ENCODE results near the gene RPTOR.

The RPTOR gene

DNA sequence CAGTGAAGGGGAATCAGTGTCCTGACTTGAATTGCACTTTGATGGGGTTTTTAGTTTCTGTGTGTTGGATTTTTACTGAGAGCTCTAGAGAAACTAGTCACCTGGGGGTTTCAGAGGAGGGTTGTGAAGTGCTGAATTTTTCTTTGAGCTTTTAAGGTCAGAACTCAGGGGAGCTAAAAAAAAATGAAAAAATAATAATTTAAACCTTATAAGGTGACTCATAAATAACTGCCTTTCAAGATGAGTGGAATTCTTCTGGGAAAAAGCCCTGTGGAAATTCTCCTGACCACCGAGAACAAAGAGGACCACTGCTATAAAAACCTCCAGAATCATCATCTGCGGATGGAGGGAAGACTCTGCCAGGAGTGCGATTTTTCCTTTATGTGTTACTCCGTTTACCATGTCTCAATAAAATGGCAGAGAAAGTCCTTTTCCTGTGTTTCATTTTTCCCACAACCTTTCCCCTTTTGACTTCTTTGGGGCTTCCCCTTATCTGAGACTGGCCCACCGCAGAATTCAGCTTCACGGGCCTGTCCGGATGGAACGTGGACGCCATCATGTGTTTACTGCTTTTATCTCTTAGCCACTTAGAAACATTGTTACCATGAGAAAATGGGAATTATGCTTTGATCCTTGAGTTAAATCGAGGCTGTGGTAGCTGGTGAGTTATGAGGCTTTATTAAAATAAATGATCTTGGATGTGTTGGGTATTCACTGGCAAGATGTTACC, 39.7 kb downstream of the RPTOR start:
- DNase-seq (ENCODE audit: low read depth, low spot score): no peak
- H3K27ac ChIP-seq: no peak overlapping the region

DNA sequence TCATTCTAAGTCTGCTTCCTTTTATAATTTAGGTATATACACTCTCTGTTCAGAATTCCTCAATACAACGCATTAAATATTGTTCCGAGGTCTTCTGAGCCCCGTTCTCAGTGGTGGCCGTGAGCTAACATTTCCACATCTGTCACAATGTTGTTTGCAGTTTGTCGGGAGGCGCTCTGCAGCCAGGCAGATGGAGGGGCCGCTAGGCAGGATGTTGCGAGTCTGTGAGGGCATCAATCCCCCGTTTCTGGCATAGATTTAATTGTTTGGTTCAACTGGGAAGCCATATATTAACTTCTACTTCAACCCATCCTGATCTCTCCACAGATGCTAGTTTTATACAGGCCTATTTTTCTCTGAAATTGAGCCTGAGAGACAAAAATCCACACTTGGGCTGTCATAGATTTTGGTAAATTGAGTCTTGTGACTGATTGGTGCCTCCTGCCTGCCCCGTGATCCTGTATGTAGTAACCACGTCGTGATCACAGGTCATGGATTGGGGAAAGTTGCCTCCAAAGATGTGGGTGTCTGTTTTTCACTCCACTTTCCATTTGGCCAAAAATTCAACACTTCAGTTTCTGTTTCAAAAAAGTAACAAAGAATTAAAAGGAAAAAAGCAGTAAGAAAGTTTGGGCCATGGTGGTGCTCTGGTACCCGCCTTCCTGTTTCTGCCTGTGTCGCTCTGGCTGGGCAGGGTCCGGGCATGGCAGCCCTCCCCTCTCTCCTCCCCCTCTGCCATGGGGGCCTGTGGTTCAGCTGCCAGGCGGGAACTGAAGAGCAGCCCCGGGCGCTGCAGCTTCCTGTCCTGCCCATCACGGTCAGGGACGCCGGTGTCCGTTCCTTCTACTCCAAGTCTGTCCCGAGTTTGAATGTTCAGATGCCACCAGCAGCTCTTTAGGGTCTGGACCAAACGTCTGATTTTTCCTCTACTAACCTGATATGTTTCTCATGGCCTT, 41.5 kb downstream of the RPTOR start:
- no peak for DNase-seq (ENCODE audit: low read depth, low spot score)
- no peak overlapping the region for H3K27ac ChIP-seq

DNA sequence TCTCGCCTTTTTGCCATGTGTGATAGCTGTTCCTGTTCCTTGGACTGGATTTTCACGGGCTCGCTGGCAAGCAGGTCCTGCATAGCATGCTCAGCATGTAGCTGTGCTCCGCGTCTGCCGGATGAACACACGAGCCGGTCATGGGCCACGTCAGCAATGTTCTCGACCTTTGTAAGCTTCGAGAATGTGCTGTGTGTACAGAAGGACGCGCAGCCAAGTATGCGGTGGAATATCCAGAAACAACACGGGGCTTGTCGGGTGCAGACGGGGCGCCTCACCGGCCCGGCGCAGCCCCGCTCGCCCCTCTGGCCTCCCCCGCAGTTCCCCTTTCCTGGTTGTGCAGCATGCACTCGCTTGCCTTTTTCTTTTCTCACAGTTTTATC, 42.2 kb downstream of the RPTOR start:
- DNase-seq (ENCODE audit: low read depth, low spot score): no peak
- H3K27ac ChIP-seq: no peak overlapping the region

DNA sequence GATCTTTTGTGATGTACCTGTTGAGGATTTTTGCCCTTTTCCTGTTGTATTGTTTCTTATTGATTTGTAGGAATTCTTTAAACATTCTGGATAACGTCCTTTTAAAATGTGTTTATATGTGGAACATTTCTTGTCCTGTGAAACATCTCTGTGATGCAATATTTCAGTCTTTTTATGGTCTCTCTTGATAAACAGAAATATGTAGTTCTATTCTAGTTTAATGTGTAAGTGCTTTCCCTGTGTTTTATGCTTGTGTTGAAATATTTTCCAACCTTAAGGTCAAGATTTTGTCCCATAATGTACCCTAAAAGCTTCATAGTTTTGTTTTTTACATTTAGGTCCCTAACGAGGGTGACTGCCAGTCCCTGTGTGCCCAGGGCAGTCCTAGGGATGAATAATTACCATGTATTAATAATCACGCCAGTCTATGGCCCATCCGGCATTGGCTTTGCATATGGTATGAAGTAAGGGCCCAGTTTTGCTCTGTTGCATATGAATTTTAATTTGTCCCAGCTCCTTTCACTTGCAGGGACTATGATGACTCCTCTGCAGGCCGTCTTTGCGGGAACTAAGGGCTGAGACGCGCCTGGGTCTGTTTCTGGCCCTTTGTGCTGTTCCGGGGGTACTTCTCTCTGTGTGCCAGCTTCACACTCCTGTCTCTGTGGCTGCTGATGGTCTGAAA, 44.2 kb downstream of the RPTOR start:
- no peak for DNase-seq (ENCODE audit: low read depth, low spot score)
- H3K27ac ChIP-seq: no peak overlapping the region

DNA sequence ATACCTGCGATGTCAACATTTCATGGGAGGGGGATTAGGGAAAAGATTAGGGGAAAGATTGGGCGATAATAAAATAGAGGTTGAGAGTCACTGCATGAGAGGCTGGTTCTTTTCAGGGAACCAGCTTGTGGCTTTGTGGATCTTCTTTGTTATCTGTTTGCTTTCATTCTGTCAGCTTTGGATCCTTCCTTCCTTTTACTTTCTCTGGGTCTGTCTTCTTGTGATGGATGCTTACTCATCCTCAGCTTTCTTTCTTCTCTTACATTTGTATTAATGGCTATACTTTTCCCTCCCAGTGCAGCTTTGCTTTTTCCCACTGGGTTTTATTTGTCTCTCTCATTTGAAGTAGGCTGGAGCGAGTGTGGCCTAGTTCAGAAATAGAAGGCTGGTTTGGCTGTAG, 47.1 kb downstream of the RPTOR start:
- no peak for DNase-seq (ENCODE audit: low read depth, low spot score)
- no peak overlapping the region for H3K27ac ChIP-seq

DNA sequence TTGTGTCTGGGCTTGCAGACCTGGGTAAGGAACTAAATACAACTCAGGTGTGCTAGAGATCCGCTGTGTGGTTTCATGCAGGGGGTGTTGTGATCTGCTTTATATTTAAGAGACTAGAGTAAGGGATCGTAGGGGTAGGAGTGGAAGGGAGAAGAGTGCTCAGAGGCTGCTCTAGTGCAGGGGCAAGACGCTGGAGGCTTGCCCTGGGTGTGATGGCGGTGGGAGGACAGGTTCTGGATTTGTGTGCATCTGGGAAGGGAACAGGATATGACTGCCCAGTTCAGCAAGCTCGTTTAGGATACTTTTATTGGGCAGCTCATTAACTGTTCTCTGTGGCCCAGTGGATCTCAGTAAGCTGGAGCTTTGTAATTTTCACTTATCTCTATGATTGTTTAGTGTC, 47.6 kb downstream of the RPTOR start:
- DNase-seq (ENCODE audit: low read depth, low spot score): no peak
- no peak overlapping the region for H3K27ac ChIP-seq

DNA sequence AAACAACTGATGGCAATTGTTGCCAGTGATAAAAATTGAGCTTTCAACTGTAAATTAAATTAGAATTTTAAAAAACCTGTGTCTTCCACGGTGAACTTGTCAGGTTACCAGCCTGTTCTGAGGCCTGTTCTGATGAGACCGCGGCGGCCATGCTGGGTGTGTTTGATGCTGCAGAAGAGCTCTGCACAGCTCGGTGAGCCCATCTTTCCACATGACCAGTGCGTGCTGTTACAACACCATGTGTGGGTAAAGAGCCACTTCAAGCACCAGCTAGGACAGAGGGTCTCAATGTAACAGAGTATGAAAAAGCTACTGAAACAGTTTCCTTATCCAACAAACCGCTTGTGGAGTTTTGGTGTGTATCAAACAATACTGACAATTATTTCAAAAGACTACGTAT, 48.5 kb downstream of the RPTOR start:
- no peak overlapping the region for H3K27ac ChIP-seq
- DNase-seq (ENCODE audit: low read depth, low spot score): no peak

DNA sequence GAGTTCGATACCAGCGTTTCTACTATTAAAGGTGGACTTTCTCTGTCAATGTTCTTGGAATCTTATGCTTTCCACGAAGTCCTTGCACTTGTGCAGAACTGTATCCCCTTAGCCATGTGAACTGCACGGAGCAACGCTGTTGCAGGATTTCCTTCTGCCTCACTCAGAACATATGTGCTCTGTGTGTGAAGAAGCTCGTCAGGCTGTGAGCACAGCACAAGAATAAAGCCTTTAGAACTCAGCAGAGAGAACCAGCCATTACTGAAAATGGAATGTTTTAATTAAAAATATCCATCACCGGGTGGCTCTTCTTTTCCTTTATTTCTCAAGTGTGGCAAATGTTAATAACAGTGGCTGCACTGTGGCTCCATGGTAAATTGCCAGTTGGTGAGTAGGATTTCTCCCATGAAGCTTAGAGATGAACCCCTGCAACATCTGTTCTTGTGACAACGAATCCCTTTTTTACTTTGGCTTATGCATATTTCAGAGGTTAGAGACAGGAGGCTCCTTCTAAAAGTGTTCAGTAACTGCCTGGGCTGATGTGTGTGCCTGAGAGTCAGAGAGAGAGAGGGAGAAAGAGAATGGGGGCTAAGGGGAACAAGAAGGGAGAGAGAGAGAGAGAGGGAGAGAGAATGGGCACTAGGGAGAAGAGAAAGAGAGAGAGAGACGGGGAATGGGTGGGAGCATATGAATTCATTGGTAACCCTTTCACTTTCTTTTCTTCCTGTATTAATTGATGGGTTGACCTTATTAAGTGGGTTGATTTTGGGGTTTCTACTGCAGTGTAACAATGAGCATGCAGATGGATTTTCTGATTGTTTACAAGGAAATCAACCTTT, 50.0 kb downstream of the RPTOR start:
- no peak overlapping the region for H3K27ac ChIP-seq
- DNase-seq (ENCODE audit: low read depth, low spot score): no peak

DNA sequence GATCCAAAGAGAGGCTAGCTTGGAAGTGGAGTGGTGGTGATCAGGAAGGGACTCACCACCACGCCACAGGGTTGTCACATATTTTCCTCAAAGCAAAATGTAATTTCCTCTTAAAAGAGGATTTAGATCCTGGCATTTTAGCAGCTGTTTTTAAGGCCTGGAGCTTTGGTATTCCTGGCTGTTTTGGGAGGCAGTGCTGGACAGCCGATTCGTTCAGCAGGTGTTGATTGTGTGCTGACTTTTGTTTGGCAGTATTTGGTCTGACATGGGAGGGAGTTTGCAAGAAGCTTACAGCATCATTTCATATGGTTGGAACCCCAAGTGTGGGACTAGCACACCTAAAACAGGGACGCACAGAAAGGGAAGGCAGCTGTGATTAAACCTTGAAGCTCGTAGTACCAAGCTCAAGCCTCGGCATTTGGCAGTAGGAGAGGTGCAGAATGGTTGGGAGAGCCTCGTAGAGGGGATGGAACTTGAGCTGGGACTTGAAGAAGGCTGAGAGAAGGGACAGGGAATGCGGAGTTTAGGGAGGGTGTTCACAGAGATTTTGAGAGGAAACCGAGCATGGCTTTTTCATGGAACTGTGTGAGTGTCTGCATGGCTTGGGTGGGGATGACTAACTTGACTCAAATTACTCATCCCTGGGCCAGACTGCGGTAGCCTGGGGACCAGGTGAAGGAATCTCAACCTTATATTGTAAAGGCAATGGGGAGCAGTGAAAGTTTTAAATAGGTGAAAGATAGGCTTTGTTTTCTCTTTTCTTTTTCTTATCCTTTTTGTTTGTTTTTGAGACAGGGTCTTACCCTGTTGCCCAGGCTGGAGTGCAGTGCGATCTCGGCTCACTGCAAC, 52.3 kb downstream of the RPTOR start:
- DNase-seq (ENCODE audit: low read depth, low spot score): no peak
- no peak overlapping the region for H3K27ac ChIP-seq

DNA sequence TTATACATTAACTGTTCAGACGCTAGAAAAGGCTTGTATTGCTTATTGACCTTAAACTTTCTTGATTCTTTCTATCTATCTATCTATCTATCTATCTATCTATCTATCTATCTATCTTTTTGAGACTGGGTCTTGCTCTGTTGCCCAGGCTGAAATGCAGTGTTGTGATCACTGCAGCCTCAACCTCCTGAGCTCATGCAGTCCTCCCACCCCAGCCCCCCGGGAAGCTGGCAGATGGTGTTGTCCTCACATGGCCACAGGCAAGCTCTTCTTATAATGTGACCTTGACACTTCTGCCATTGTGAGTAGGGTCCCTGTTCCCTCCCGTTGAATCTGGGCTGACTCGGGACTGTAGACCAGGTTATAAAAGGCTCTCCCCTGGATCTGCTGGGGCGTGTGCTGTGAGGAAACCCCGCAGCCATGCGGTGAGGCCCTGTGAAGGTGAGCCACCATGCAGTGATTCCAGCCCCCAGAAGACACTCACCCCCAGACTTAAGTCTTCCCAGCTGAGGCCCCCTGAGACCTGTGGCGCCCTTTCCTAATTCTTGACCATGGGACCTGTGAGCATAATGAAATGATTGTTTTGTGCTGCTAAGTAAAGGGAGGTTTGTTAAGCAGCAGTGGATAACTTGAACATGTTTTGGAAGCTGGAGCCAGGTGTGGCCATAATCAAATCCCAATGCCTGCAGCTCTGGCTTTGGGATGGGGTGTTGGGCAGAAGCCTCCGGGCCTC, 54.3 kb downstream of the RPTOR start:
- DNase-seq (ENCODE audit: low read depth, low spot score): no peak

DNA sequence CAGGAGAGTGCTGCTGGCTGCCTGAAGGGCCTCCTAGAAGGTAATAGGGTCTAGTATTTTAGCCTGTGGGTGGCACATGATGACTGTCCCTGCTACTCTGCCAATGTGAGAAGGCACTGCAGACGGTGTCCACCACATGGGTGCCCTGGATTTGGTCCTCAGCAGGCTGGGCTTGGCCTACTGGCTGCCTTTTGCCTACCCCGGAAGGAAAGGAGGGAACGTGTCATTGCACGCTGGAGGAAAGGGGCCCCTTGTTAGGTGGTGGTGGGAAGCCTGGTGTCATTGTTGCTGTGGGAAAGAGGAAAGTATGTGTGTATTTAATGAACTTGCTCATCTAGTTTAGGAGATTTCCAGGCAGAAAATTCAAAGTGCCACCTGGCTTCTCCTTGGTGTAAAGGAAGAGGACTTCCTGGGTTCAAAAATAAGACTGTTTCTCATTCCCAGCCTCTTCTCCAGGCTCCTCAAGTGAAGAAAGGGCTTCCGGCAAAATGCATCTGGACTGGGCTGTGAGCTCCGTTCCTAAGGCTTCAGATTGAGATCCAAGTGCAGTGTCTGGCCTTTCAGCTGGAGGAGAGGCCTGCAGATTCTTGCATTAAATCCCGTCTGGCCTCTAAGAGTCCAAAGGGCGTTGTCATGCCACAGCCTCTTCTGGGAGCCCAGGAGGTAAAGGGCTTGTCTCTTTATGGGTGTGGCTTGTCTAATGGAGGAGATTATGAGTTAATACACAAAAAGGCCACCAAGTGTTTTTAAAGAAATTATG, 55.1 kb downstream of the RPTOR start:
- DNase-seq (ENCODE audit: low read depth, low spot score): no peak
- no peak overlapping the region for H3K27ac ChIP-seq

More for the DNA sequence above, 54.3 kb downstream of the RPTOR start:
- H3K27ac ChIP-seq: no peak overlapping the region

DNA sequence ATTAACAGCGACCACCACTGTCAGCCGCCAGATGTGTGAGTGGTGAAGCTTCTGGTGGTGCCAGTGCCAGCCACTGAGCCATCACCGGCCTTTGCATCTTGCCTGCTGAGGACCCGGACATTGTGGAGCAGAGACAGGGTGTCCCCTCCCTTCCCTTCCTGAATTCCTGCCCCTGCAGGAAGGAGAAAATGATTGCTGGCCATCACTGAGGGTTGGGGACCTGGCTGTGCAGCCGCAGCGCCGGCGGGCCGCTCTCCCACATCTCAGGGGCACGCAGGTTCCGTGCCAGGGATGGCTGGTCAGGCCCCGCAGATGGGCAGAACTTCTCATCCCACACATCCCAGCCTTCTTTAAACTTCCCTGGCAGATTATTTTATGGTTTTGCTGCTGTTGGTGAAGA, 56.5 kb downstream of the RPTOR start:
- H3K27ac ChIP-seq: no peak overlapping the region
- no peak for DNase-seq (ENCODE audit: low read depth, low spot score)

DNA sequence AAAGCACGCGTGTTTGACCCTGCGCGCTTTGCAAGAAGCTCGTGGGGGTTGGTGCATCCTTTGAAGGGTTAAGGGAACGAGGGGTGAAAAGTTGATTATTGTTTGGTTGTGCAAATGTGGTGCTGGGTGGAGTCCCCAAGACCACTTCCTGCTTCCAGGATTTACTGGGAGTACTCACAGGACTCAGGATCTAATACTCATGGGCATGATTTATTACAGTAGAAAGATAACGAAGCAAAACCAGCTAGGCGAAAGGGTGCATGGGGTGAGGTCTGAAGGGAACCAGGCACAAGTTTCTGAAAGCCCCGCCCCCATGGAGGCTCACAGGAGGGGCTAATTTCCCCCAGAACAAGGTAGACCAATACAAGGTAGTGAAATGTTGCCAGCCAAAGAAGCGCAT, 58.8 kb downstream of the RPTOR start:
- no peak overlapping the region for H3K27ac ChIP-seq
- DNase-seq (ENCODE audit: low read depth, low spot score): no peak

DNA sequence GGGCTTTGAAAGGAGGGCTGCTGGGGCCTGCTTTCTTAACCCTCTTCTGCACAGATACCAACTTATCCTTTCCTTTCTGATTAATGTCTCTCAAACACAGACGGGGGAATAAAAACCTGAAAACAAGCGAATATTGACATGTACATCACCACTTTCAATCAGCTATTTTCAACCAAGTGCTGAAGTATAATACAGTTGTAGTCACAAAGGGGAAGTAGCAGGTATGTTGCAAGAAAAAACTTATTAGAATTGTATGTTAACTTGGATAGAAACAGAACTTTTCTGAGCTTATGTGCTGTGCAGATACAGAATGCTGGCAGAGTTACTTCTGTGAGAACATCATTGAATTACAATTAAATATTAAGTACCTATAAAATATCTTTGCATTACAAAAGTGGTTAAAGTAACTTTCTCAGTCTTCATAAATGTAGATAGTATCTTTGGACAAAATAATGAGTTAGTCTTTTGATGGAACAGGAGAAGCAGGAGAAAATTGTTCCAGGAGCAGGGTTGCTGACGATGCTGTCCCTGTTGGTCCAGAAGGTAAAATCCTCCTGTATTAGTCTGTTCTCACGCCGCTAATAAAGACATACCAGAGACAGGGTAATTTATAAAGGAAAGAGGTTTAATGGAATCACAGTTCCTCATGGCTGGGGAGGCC, 59.5 kb downstream of the RPTOR start:
- DNase-seq (ENCODE audit: low read depth, low spot score): no peak
- H3K27ac ChIP-seq: no peak overlapping the region

DNA sequence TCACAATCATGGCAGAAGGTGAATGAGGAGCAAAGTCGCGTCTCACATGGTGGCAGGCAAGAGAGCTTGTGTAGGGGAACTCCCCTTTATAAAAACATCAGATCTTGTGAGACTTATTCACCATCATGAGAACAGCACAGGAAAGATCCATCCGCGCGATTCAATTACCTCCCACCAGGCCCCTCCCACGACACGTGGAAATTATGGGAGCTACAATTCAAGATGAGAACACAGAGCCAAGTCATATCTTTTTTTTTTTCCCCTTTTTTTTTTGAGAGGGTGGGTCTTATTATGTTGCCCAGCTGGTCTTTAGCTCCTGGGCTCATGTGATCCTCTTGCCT, 60.0 kb downstream of the RPTOR start:
- no peak overlapping the region for H3K27ac ChIP-seq

DNA sequence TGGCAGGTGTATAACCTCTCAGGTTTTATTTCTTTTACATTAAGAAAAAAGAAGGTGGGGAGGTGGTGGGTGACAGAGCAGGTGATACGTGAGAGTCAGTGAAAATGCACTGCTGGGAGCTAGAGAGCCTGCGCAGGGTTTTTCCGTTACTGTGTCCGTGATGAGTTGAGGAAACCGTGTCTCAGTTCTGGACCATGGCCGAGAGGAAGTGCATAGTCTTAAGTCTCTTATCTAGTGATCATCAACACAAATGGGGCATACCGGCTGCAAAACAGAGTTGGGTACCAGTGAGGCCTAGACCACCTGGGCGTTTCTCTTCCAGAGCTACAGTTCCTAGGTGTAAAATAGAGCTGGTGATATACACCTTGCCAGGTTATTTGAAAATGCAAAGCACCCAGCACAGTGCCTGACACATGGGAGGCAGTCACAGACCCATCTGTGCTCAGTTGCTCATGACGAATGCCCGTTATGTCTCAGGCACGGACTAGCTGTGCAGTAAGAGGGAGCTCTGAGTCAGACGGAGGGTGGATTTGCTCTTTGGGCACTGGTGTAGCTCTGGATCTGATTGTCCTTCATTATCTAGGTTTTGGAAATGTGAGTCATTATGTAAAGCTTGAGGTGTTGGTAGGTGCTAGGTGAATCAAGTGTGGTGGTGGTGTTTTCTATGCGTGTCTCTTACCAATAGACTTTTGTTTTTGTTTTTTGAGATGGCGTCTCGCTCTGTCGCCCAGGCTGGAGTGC, 60.9 kb downstream of the RPTOR start:
- DNase-seq (ENCODE audit: low read depth, low spot score): peak; percentile 93
- no peak overlapping the region for H3K27ac ChIP-seq

More for the DNA sequence above, 60.0 kb downstream of the RPTOR start:
- DNase-seq (ENCODE audit: low read depth, low spot score): no peak

DNA sequence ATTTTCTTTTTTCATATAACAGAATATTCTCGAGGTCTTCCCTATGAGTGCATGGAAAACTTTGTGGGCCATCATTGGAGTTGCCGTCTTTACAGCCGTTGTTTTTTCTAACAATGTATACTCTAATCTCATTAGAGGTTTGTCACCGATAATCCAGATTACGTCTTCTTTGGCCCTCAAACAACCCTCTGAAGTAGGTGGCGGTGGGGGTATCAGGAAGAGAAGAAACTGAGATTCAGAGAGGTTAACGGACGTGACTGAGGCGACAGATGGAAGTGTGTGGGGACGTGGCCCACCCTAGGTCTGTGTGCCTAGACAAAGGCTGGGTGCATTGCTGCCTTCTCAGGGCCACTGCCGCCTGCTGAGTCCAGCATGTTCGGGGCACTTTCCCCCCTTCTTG, 63.7 kb downstream of the RPTOR start:
- no peak overlapping the region for H3K27ac ChIP-seq
- DNase-seq (ENCODE audit: low read depth, low spot score): no peak
